HG02588 (cell line): ENCODE data around the gene KHDRBS2.
"Not testable (repeated sequence)": the region's sequence is repeated elsewhere in the genome, so short reads cannot be mapped to it uniquely, and the experiment has no call there.

Experiments used
- ATAC-seq: cut with Tn5 transposase; IDR thresholded peaks from one replicate; pipeline ENCODE4 v1.9.1; 2021; ENCODE audit warnings: mild to moderate bottlenecking, moderate library complexity; ENCODE audit not compliant: unreplicated experiment

KHDRBS2 gene

GRCh38 chr6:61869632-61870400, 416.2 kb downstream of the KHDRBS2 start:
- no peak for ATAC-seq

DNA sequence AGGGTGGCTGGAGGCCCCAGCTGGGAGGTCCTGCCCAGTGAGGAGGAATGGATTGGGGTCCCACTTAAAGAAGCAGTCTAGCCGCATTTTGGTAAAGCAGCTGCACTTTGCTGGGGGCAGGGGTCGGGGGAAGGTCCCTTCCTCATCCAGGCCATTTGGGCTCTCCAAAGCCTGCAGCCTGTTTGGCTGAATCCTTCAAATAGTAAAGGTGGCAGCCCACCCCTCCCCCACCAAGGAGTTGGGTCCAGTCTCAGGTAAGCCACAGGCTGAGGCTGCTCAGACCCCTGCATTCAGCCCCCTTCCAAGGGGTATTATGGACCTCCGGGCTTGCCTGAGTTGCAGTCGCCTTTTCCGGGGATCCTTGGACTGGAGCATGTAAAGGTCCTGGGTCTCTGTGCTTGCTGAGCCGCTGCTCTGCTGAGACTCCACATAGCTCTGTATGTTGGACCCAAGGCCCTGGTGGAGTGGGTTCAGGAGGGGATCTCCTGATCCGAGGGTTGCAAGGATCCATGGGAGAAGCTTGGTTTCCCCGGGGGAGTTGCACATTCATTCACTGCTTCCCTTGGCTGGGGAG, 417.4 kb downstream of the KHDRBS2 start:
- no peak for ATAC-seq

- ATAC-seq: no peak
Measured at GRCh38 chr6:61867635-61868034, 418.4 kb downstream of the KHDRBS2 start.

GRCh38 chr6:61857541-61857940, 428.5 kb downstream of the KHDRBS2 start:
- no peak for ATAC-seq

DNA sequence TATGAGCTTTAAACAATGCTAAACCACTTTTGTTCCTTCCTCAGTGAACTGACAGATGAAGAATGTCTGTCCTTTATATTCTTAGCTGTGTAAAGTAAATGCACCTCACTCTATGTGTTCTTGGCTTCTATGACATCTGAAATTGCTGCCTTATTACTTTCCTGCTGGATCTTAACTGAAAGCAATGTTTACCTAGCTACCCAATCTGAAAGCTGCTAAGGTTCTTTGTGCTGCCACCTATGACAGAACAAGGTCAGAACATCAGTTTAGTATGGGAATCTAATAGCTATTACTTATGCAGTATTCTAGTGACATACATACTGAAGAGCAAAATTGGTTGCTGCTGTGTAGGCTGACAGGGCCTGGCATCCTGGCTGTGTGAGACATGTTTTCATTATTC, 444.1 kb downstream of the KHDRBS2 start:
- ATAC-seq: no peak

DNA sequence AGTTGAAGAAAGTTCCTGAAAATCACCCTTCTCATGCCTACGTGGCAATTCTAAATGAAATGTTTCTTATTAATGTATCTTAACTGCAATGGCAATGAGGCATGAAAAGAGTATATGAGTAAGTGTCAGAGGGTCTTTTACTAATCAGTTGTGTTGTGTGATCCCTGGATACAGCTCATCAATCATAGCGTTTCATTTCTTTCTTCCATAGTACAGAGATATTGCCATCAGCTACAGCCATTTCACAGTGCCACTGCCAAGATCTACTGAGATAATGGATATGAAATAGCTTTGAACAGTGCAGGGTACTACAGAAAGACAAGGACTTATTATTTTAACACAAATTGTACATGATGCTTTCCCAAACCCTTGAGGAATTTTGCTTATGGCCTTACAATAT, 450.8 kb downstream of the KHDRBS2 start:
- ATAC-seq: no peak

DNA sequence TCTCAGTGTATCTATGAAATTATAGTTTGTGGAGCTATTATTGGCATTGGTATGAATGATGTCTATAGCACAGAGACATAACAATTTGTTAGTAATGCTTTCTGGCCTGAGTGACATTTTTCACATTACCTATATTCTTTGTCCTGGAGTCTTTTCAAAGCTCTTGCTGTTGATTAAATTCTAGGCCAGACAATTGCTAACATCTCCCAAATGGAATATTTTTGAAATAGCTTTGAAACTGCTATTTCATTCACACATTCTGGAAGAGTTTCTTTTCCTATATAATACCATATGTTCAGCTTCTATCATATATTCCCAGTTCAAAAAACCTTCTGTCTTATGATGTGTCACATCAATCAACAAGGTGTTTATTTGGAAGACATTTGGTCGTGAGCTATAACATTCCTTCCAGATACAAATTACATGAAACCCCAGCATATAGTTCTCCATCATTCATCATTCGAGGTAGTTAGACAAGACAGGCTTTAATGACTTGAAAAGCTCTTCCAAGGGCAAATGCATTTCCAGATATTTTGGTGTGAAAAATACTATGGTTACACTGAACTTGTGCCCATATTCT, 452.8 kb downstream of the KHDRBS2 start:
- no peak for ATAC-seq

DNA sequence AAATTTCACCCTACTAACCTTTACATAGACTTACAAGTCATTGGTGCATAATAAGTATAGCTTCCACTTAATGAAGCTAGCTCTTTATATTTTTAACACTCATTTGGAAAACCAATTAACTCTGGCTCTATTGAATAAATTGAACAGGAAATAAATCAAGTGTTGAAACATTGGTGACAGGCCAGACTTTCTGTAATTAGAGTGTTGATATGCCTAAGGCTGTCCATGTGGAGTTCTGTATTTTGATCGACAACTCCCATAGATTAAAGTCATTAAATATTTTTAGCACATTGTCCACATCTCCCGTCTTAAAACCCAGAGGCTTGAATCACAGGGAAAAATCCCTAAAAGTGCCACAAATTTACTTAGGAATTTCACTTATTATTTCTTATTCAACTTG, 468.3 kb downstream of the KHDRBS2 start:
- no peak for ATAC-seq

DNA sequence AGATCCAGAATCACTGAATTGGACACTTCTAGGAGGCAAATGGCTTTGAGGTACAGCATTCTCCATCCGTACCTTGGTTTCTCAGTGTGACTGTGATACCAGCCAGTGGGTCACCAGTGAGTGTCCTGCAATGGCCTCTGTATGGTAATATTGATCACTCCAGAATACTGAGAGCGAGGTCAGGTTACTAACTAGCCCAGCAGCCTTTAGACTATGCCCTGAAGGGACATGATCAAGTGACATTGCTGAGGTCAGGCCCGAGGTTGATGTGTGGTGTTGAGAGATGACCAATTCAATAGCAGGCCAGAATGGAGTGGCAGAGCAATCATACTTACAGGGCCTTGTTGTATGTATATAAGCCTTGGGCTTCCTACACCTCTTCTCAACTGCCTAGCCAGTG, 476.0 kb downstream of the KHDRBS2 start:
- no peak for ATAC-seq

DNA sequence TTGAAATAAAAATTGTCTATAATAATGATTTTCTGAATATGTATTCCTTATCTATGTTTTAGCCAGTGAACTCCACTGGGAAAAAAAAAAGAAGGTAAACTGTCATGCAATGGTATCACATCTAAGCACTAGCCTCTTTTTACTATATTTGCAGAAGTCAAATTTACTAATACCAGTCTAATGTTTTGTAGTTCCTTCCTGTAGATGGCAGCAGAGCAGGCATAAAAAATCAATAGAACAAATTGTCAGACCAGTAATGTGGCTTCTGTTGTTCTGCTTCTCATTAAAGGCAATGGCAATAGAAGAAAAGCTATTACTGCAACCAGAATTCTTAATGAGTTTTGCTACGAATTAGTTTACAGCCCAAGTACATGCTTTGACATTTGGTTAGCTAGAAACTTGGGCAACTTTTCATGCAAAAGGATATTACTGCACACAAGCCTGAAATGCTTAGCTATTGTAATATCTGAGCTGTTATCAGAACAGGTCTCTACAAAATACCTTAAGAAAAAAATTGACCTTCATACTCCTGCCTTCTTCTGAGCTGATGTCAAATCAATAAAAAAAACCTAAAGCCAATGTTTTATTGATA, 476.9 kb downstream of the KHDRBS2 start:
- ATAC-seq: no peak

DNA sequence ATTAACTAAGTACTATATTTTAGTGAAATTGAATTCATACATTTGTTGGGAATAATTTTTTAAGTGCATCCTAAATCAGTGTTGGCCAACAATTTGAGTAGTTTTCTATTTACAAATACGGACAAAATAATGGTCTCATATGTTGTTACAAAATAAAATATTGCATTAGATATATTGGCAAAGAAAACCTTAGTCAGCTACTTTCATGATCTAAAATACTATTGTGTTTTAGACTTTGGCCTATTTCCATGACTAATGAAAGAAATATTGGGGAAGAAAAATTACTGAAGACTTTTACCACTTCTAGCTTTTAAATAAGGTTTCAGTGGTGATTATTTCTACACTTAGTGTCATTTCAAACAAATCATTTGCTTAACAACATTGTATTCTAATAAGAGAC, 498.0 kb downstream of the KHDRBS2 start:
- no peak for ATAC-seq

DNA sequence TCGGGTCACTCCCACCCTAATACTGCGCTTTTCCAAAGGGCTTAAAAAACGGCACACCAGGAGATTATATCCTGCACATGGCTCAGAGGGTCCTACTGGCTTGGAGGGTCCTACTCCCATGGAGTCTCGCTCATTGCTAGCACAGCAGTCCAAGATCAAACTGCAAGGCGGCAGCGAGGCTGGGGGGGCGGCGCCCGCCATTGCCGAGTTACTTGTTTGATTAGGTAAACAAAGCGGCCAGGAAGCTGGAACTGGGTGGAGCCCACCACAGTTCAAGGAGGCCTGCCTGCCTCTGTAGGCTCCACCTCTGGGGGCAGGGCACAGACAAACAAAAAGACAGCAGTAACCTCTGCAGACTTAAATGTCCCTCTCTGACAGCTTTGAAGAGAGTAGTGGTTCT, 516.6 kb downstream of the KHDRBS2 start:
- ATAC-seq: not testable (repeated sequence)

DNA sequence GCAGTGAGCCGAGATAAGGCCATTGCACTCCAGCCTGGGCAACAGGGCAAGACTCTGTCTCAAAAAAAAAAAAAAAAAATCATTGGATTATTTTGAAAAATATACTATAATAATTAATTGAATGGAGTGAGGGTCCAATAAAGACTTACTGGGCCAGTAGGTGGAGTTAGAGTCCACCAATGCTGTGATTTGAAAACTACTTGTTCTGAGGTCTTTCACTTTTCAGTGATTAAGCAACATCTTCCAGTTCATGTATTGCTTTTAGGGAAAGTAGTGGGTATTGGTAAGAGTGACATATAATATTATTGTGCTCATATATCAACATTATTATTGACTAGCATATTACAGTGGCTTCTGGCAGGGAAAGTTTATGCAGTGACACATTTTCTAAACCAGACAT, 530.3 kb downstream of the KHDRBS2 start:
- no peak for ATAC-seq

DNA sequence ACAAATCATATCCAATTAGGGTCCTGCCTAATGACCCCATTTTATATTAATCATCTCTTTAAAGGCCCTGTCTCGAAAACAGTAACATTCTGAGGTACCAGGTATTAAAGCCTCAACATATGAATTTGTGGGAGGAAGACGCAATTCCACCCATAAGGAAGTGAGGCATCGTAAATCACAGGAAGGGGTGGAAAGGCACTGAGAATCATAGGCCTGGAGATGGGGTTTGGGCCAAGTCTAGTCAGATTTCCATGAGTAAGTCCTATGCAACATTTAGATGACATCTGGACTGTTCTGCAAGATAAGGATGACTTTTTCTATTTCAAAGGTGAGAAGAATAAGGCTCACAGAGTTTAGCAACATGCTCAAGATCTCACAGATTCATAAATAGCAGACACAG, 534.0 kb downstream of the KHDRBS2 start:
- ATAC-seq: no peak

- no peak for ATAC-seq
Measured at GRCh38 chr6:61745994-61746393, 540.0 kb downstream of the KHDRBS2 start.

DNA sequence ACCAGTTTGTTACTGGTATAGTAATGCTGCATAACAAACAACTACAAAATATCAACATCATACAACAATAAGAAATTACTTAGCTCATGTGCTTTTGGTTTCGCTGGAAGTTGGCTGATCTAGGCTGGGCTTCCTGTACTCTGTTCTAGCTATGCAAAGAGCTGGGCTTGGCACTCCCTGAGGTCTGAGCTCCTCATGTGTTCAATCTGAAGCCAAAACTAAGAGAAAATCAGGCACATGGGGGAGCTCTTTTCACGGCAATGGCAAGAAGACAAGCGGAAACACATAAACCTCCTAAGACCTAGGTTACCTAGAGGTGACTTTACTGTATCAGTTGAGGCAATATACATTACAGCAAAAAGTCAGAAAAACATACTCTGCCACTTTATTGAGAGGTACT, 574.2 kb downstream of the KHDRBS2 start:
- no peak for ATAC-seq

- ATAC-seq: no peak
Measured at GRCh38 chr6:61688165-61688564, 597.9 kb downstream of the KHDRBS2 start.

DNA sequence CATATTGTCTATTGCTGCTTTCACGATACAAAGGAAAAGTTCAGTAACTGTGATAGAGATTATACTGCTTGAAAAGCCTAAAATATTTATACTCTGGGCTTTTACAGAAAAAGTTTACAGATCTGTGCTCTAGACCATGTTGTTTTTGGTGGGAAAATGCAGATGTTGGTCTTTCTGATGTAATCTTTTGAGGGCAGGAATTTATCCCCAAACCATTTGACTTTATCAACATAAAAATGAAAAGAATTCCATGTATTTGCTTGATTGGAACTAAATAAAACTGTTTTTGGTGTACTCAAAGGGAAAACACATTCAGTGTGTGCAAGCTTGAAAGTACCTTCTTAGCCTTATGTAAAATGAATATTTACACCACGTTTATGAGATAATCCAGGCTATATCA, 603.5 kb downstream of the KHDRBS2 start:
- ATAC-seq: no peak

GRCh38 chr6:61679625-61680024, 606.4 kb downstream of the KHDRBS2 start:
- no peak for ATAC-seq

- no peak for ATAC-seq
Measured at GRCh38 chr6:61675734-61676133, 610.3 kb downstream of the KHDRBS2 start.

DNA sequence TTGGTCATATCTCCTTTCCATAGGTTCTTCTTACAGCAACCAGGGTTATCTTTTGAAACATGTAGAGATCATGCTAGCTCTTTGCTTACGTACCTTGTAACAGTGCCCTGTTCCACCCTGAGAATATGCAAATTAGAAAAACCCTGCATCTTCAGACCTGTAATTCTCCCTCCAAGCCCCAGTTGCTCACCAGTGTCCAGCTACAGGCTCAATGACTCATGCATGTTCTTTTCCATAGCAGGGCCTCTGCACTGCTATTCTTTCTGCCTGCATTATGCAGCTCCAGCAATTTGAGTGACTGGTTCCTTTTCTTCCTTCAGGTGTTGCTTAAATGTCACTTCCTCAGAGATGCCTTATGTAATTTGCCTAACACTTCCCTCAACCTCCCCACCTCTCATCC, 636.2 kb downstream of the KHDRBS2 start:
- no peak for ATAC-seq

DNA sequence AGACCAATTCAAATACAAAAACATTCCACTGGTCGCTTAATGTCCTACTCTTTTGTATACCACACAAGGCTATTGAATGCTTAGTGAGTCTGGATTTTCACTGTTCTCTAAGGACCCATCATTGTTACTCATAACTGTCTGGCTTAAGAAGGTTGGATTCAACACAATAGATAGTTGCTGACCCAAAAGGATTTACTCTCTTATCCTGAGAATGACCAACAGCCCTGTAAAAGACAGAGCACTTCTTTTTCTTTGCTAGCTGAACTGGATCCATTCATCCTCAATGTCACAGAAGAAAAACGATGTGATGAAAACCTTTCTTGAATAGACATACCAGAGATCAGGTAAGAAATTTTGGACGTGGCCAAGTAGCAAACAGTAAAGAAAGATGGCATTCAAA, 645.6 kb downstream of the KHDRBS2 start:
- no peak for ATAC-seq
